Urothelium cell line (cell line): ENCODE data around the gene HTR4.
A peak's percentile ranks its signal among the peaks of the same experiment; 100 is the strongest.
"Not testable (repeated sequence)": the region's sequence is repeated elsewhere in the genome, so short reads cannot be mapped to it uniquely, and the experiment has no call there.

ENCODE experiments used
- DNase-seq: peaks from one replicate; pipeline ENCODE4 v3.0.0; 2011; ENCODE audit warnings: low spot score, mixed read lengths
- FAIRE-seq: peaks from 2 replicates; lab custom pipeline; 2011; peaks lifted over from hg19 to GRCh38; lab: Jason Lieb, UNC

HTR4 gene, protein sequence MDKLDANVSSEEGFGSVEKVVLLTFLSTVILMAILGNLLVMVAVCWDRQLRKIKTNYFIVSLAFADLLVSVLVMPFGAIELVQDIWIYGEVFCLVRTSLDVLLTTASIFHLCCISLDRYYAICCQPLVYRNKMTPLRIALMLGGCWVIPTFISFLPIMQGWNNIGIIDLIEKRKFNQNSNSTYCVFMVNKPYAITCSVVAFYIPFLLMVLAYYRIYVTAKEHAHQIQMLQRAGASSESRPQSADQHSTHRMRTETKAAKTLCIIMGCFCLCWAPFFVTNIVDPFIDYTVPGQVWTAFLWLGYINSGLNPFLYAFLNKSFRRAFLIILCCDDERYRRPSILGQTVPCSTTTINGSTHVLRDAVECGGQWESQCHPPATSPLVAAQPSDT

DNA sequence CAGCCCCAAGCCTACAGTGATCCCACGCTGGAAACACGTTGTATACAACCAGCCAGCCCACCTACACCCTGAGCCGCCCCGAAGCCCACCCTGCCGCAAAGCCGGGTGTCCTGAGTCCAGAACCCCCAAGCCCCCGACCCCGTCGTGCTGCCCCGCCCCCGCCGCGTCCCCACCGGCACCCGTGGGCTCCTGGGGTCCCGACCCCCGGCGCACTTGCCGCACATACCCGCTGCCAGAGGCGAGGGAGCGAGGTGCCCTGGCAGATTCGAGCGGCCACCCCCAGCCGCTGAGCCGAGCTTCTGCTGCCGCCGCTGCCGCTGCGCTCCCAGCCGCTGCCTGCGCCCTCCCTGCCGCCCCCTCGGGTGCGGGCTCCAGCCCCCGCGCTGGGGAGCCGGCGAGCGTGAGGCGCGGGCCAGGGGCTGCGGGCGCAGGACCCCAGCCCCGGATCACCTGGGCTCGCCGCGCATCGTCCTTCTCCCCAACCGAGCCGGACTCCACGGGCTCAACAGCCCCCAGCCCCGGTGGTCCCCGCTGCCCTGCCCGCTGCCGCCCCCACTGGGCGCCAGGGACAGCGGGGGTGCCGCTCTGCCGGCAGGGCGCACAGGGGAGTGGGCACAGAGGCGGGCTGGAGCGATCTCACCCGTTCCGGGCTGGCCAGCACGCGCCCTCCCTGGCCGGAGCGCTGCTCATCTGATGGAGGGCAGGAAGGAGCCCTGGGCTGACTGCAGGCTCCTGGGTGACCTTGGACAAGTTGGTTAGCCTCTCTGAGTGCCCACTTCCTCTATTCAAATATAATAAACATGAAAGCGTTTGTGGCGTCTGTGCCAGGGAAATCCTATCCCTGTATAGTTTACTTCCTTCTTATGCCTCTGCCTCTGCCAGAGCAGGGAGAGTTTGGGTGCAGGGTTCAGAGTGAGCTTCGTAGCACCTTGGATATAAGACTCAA, at the start of gene HTR4:
HTR4 (minus strand) TSS at position 692 of the 946 bp plus-strand sequence. CDS start 17,513 bp downstream, outside the sequence.
- DNase-seq = peak; percentile 30
- FAIRE-seq = peak; percentile 37

DNA sequence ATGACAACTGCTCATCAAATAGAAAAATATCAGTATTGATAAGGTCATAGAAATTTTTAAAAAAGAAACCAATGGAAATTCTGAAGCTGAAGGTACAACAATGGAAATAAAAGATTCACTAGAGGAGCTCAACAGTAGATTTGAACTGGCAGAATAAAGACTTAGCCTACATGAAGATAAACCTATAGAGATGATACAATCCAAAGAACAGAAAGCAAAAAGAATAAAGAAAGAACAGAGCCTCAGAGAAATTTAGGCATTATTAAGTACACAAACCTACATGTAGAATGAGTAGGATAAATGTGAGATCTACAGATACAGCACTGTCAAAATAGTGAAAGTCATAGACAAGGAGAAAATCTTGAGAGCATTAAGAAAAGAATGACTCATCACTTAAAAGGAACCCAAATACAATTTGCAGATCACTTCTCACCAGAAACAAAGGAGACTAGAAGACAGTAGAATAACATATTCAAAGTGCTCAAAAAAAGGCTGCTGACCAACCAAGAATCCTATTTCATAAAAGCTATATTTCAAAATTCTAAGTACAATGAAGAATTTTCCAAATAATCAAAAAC, 47.8 kb upstream of the HTR4 start:
- FAIRE-seq (no peak), DNase-seq (no peak)

- FAIRE-seq (no peak), DNase-seq (no peak)
Observed at GRCh38 chr5:148699028-148699427, 44.7 kb upstream of the HTR4 start.

DNA sequence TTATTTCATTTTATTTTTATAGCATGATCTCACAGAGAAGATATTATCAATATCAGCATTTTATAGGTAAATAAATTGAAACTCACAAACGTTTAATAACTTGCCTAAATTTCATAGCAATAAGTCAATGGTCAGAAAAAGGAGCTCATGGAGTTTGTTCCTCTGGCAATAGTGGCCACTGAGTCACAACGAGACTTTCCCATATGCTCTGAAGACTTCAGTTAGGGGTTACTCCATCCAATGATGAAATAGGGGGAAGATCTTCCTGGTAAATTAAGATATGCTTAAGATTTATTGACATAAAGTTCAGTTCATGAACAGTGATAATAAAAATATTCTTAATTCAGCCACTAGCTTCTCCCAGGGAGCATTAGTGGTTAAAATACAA, 43.5 kb upstream of the HTR4 start:
- FAIRE-seq = no peak
- no peak for DNase-seq

DNA sequence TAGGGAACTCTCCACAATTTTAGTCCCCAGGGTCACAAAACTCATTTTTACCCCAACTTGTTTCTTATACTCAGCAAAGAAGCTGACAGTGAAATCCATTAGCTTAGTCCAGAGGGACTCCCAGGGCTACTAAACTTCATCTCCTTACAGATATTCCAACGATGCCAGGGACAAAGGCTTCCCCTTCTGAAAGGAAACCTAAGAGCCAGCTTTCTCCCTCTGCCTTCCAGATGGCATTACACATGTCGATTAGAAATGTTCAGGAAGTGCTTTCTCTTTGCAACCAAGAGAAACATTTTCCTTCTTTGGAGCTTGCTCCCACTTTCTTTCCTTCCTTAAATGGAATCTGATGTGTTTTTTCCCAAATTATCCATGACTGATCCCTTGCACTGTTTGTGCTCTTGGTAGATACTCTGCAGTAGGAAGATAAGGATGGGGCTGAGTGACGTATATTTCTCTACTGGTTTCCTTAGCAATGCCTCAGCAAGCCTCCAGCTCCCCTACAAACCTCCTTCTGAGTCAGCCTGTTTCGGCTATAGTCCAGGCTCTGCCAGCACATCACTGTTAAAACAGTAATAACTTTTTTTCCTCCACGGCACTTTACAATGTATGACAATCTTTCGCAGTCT, 43.0 kb upstream of the HTR4 start:
- peak; percentile 40 for DNase-seq
- FAIRE-seq = no peak

GRCh38 chr5:148696187-148697036, 42.1 kb upstream of the HTR4 start:
- DNase-seq (no peak), FAIRE-seq (no peak)

DNA sequence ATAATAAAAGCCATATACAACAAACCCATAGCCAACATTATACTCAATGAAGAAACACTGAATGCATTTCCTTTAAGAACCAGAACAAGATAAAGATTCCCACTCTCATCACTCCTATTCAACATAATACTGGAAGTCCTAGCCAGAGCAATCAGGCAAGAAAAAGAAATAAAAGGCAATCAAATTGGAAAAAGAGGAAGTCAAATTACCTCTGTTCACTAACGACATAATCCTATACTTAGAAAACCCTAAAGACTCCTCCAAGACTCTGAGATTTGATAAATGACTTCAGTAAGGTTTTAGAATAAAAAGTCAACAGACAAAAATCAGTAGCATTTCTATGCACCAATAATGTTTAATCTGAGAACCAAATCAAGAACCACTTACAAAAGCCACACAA, 36.6 kb upstream of the HTR4 start:
- DNase-seq (no peak), FAIRE-seq (no peak)

DNA sequence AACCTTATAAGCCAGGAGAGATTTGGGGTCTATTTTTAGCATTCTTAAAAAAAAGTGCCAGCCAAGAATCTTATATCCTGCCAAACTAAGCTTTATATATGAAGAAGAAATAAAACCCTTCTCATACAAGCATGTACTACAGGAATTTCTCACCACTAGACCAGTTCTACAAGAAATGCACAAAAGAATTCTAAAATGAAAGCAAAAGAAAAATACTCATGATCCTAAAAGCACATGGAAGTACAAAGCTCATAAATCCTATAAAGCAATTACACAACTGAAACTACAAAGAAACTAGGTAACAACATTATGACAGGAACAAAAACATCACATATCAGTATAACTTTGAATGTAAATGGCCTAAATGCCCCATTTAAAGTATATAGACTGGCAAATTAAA, 34.5 kb upstream of the HTR4 start:
- DNase-seq = no peak
- FAIRE-seq = no peak

DNA sequence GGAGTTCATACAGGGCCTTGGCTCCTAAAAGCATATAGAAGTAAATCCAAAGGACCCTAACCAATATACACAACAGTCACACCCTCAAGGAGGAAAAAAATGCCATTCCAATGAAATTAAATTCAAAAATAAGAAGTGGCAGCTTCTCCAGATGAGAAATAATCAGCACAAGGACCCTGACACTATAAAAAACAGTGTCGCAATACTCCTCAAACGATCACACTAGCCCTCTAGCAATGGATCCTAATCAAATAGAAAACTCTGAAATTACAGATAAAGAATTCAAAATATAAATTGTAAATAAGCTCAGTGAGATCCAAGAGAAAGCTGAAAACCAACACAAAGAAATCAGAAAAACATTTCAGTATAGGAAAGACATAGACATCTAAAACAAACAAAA, 33.5 kb upstream of the HTR4 start:
- no peak for FAIRE-seq

GRCh38 chr5:148687427-148687826, 33.1 kb upstream of the HTR4 start:
- DNase-seq (peak; percentile 19), FAIRE-seq (no peak)

More for the DNA sequence above, 33.5 kb upstream of the HTR4 start:
- no peak for DNase-seq

DNA sequence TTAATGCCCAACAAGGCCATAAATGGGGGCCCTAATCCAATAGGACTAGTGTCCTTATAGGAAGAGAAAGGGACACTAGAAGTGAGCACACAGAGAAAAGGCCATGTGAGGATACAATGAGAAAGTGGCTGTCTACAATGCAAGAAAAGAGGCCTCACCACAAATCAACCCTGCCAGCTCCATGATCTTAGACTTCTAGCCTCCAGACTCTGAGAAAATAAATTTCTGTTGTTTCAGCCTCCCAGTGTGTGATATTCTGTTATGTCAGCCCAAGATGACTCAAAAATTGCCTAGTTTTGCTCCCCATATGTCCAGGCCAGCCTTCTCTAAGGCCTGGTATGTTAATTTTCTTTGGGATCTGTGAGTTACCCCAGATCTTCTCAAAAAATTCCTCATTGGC, 32.3 kb upstream of the HTR4 start:
- no peak for DNase-seq

DNA sequence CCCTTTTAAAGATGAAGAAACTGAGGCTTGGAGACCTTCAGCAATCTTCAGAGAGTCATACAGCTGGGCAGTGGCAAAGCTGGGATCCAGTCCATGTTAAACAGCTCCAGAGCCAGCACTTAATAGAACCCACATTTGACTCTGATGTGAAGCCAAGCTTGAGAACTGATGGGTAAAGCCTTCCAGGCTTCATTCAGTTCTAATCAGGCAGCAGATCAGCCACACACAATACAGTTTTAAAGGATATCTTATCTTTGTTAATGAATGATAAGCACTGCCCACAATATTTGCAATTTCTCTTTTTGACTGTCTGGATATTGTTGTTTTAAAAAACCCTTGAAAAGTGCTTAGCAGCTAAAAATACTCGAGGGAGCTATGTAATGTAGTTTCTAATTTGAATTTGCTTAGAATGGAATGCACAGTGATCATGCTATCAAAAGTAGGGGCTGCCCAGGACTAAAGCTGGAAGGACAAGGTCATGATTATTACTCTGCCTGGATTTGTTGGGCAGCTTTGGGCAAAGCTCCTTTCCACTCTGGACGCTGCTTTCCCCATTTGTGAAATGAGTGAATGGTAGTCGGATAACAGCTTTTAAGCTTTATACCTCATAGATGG, 31.3 kb upstream of the HTR4 start:
- DNase-seq (no peak), FAIRE-seq (no peak)

More for the DNA sequence above, 32.3 kb upstream of the HTR4 start:
- no peak for FAIRE-seq

DNA sequence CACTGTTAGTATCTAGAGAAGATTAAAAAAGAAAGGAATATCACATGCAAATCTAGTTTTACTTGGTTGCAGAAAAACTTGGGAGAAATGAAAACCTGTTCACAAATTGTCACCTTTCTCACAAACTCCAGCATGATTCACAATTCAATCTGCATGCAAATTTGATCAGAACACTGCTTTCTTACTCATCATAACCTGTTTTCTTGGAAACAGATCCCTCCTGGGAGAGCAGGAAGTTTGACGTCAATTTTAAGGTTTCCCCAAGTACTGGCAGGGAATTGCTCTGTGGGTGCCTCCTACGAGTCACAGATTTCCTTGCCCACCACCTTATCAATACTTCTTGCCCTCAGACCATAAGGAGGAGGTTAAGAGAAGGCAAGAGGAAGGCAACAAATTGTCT, 30.2 kb upstream of the HTR4 start:
- FAIRE-seq = no peak
- no peak for DNase-seq

GRCh38 chr5:148683651-148684050, 29.3 kb upstream of the HTR4 start:
- FAIRE-seq = no peak
- no peak for DNase-seq

GRCh38 chr5:148682058-148683026, 28.0 kb upstream of the HTR4 start:
- no peak for DNase-seq
- no peak for FAIRE-seq

- no peak for FAIRE-seq
- DNase-seq = no peak
Observed at GRCh38 chr5:148681157-148682057, 27.1 kb upstream of the HTR4 start.

DNA sequence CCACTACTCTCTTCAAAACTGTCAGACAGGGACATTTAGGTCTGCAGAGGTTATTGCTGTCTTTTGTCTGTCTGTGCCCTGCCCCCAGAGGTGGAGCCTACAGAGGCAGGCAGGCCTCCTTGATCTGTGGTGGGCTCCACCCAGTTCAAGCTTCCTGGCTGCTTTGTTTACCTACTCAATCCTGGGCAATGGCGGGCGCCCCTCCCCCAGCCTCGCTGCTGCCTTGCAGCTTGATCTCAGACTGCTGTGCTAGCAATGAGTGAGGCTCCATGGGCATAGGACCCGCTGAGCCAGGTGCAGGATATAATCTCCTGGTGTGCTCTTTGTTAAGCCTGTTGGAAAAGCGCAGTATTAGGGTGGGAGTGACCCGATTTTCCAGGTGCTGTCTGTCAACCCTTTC, 19.4 kb upstream of the HTR4 start:
- not testable (repeated sequence) for DNase-seq, FAIRE-seq
